GM12801 (cell line): ENCODE measurements around the gene ACSF3.

ENCODE experiments used
- CTCF ChIP-seq: IDR thresholded peaks from one replicate; pipeline ENCODE4 v1.5.1; 2011; ENCODE audit warnings: control low read depth; ENCODE audit not compliant: insufficient read length; ENCODE audit errors: extremely low read depth

Gene ACSF3

DNA sequence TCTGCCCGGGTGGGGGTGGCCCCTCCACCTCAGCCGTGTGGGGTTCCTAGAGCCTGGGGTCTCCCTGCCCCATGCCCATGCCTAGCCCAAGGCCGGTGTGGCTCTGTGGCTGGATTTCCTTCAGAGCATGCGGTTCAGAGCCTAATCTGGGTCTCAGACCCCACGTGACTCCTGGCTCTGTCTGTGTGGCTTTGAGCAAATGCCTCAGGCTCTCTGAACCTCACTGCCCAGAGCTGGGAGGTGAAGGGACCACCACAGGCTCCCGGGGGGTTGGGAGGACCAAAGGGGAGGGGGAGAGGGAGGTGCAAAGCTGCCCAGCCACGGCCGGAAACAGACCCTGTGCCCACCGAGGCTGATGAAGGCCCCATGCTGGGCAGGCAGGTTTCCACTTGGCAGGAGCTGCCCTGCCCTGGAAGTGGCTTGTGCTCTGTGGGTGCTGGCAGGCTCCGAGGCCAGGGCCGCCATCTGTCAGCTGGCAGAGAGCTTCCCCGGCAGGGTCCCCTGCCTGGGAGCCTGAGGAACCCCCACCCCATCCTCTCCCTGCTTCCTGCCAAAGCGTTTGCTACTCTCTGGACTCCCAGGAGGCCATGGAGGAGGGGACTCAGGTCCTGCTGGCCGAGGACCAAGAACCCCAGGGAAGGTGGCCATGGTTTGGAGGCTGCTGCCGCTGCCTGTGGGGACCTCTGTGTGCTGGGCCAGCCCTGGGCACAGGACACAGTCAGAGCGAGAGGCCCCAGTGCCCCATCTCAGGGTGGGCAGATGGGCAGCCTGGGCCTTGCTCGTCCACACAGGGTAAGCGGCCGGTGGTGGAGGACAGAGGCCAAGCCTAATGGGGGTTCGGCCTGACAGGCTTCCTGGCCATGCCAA is 81.9 kb downstream of the ACSF3 start:
- TF ChIP-seq CTCF: no peak

DNA sequence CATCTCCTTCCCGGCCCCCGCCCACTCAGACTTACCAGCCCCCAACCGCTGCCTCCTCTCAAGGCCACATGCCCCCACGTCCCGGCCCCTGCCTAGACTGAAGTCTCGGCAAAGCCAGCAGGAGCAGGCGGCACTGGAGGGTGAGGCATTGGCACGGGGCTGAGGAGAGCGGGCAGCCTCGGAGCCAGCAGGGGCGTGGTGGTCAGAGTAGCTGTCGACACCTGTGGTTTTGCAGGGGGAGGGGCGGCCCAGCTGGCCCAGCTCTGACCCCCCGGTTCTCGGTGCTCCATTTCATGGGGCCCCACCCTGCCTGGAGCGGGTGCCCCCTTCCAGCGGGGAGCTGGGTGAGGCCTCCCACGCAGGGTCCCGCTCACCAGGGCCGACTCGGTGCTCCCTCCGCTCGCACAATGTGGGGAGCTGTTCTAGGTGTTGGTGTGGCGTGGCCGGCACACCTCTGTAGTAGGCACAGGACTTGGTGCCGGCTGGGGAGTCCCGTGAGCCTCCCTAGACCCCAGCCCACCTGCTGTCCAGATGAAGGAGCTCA is 82.6 kb downstream of the ACSF3 start:
- no peak for TF ChIP-seq CTCF

GRCh38 chr16:89176717-89177116 is 83.1 kb downstream of the ACSF3 start:
- no peak for TF ChIP-seq CTCF

DNA sequence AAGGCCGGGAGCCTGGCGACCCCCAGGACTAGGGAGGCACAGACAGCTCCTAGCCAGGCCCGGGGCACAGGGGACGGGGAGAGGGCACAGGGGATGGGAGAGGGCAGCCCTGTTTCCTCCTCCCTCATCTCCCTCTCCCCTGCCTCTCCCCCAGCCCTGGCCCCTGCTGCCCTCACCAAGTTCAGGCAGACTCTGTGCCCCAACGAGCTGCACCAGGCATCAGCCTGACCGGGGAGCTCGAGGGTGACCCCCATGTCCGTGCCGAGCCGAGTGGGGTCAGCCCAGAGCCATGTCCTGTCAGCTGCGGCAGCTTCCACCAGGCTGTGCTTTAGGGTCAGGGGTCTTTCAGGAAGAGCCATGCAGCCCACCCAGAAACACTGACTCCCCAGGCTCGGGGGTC is 83.8 kb downstream of the ACSF3 start:
- TF ChIP-seq CTCF: no peak

GRCh38 chr16:89178453-89179147 is 84.9 kb downstream of the ACSF3 start:
- TF ChIP-seq CTCF: no peak

- TF ChIP-seq CTCF: no peak
Observed at GRCh38 chr16:89179148-89179484, 85.5 kb downstream of the ACSF3 start.

- no peak for TF ChIP-seq CTCF
Observed at GRCh38 chr16:89179656-89180315, 86.1 kb downstream of the ACSF3 start.
